Kidney epithelial cell (primary cell): ENCODE measurements around the gene SPACA7. TPM values are rescaled to one million over a fixed set of nuclear protein-coding genes. Genes with fewer than 3 reads are reported as not detected.
"Not testable (repeated sequence)": the region's sequence is repeated elsewhere in the genome, so short reads cannot be mapped to it uniquely, and the experiment has no call there.

Experiments used
- DNase-seq: peaks from one replicate; pipeline ENCODE4 v3.0.0-alpha.2; 2010; ENCODE audit warnings: low read depth
- H3K27me3 ChIP-seq: 2 replicates; pipeline ENCODE4 v1.6.0; 2011; ENCODE audit warnings: low read length; ENCODE audit not compliant: control insufficient read depth, insufficient read depth
- H3K36me3 ChIP-seq: 2 replicates; pipeline ENCODE4 v1.5.1; 2011; ENCODE audit warnings: low read length; ENCODE audit not compliant: control insufficient read depth, insufficient read depth
- H3K4me3 ChIP-seq: 2 replicates; pipeline ENCODE4 v1.5.1; 2011; ENCODE audit warnings: low read depth, mild to moderate bottlenecking, control low read depth, low read length
- CTCF ChIP-seq: IDR thresholded peaks from 2 replicates; pipeline ENCODE4 v1.5.1; 2011; ENCODE audit warnings: mild to moderate bottlenecking, moderate library complexity, low read length, control low read depth, inconsistent platforms; ENCODE audit not compliant: insufficient read depth, poor library complexity, severe bottlenecking
- total RNA-seq: library from RNA; depleted of rRNA; stranded (reverse); fragments of >200 nt; gene quantifications from 2 replicates; pipeline ENCODE4 v1.2.3, GENCODE V29; 2015

Gene SPACA7
- total RNA-seq, 1 donor from 2014 or later: not detected

GRCh38 chr13:112397108-112397507 is 21.0 kb downstream of the SPACA7 start:
- DNase-seq: no peak
- Histone ChIP-seq H3K27me3 (no peaks in the 10 kb centered on the region), H3K36me3 (no peaks in the 10 kb centered on the region), H3K4me3 (no peak overlapping the region)
- no peak for TF ChIP-seq CTCF

DNA sequence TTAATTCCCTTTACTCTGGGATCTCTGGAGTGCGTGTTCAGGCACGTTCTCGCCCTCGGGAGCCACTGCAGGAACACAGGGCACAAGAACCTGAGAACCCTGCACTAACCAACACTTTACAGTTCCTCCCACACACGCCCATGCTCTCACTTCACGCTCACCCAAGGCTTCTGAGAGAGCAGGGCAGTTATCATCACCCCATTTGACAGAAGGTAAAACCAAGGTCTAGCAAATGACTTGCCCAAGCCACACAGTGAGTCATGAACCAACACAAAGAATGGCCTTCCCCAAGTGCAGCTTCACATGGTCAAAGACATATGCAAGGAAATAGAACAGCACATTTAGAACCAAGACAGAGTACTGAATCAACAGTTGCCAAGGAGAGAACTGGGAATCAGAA is 22.2 kb downstream of the SPACA7 start:
- not testable (repeated sequence) for DNase-seq, H3K27me3 ChIP-seq, H3K36me3 ChIP-seq, H3K4me3 ChIP-seq

- DNase-seq: not testable (repeated sequence)
These were observed 33.7 kb downstream of the SPACA7 start for GRCh38 chr13:112409828-112410227.

DNA sequence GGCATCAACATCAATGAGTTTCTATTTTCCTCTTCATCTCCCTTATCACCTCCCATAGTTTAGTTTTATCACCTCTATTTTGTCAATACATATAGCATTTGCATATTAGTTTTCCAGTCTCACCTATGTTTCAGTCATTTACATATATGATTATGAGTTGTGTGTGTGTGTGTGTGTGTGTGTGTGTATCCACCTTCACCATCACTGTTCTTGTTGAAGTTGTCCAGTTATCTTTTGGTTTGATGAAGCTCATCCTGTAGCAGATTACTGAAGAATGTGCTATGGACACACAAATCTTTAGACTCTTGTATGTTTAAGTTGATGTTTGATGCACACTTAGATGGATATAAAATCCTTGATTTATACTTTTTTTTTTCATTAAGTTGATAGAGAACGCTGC is 40.5 kb downstream of the SPACA7 start:
- no peak overlapping the region for H3K4me3 ChIP-seq
- DNase-seq: no peak
- H3K27me3 ChIP-seq: no peaks in the 10 kb centered on the region
- no peak for TF ChIP-seq CTCF
- no peaks in the 10 kb centered on the region for H3K36me3 ChIP-seq

More at GRCh38 chr13:112409828-112410227, 33.7 kb downstream of the SPACA7 start:
- H3K36me3 ChIP-seq, H3K4me3 ChIP-seq, H3K27me3 ChIP-seq: not testable (repeated sequence)

GRCh38 chr13:112417079-112417478 is 40.9 kb downstream of the SPACA7 start:
- DNase-seq: no peak
- no peak for TF ChIP-seq CTCF
- Histone ChIP-seq H3K36me3 (no peaks in the 10 kb centered on the region), H3K4me3 (no peak overlapping the region), H3K27me3 (no peaks in the 10 kb centered on the region)

- Histone ChIP-seq H3K4me3 (no peak overlapping the region), H3K27me3 (no peaks in the 10 kb centered on the region), H3K36me3 (no peaks in the 10 kb centered on the region)
- no peak for TF ChIP-seq CTCF
- DNase-seq: no peak
These were observed 47.9 kb downstream of the SPACA7 start for GRCh38 chr13:112424098-112424497.

DNA sequence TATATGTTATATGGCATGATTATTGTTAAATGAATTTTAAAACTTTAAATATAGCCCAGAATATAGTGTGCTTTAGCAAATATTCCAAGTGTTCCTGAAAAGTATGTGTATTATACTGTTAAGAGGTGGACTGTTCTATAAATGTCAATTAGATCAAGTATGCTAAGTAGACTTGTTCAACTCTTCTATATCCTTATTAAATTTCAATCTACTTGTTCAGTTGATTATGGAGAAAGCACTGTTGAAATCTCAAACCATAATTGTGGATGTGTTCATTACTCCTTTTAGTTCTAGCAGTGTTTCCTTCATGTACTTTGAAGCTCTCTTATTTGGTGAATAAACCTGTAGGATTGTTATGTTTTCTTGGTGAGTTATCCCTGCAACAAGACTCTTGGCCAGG is 52.5 kb downstream of the SPACA7 start:
- Histone ChIP-seq H3K36me3 (no peaks in the 10 kb centered on the region), H3K4me3 (no peak overlapping the region), H3K27me3 (no peaks in the 10 kb centered on the region)
- no peak for TF ChIP-seq CTCF
- DNase-seq: no peak
